GM19238 (cell line): ENCODE data around the gene PTPN4.
A peak's percentile ranks its signal among the peaks of the same experiment; 100 is the strongest.

Experiments
- DNase-seq: peaks from one replicate; pipeline ENCODE4 v3.0.0; 2011; ENCODE audit warnings: low spot score; ENCODE audit not compliant: insufficient read length

PTPN4 gene

GRCh38 chr2:119732601-119733164, 27.0 kb upstream of the PTPN4 start:
- DNase-seq, result no peak

GRCh38 chr2:119734047-119734446, 25.7 kb upstream of the PTPN4 start:
- DNase-seq, result no peak

- no peak for DNase-seq
These were observed 24.2 kb upstream of the PTPN4 start for GRCh38 chr2:119735565-119735964.

GRCh38 chr2:119736021-119736420, 23.7 kb upstream of the PTPN4 start:
- no peak for DNase-seq

- no peak for DNase-seq
These were observed 20.0 kb upstream of the PTPN4 start for GRCh38 chr2:119739580-119740255.

- no peak for DNase-seq
These were observed 18.7 kb upstream of the PTPN4 start for GRCh38 chr2:119741001-119741400.

- DNase-seq, result no peak
These were observed 17.9 kb upstream of the PTPN4 start for GRCh38 chr2:119741868-119742267.

GRCh38 chr2:119744335-119744939, 15.3 kb upstream of the PTPN4 start:
- no peak for DNase-seq

- no peak for DNase-seq
These were observed 14.2 kb upstream of the PTPN4 start for GRCh38 chr2:119745566-119745965.

GRCh38 chr2:119746836-119747686, 12.7 kb upstream of the PTPN4 start:
- DNase-seq, result no peak

GRCh38 chr2:119748135-119748534, 11.6 kb upstream of the PTPN4 start:
- DNase-seq, result no peak

GRCh38 chr2:119749477-119750012, 10.2 kb upstream of the PTPN4 start:
- DNase-seq, result no peak

GRCh38 chr2:119751706-119752105, 8.0 kb upstream of the PTPN4 start:
- no peak for DNase-seq

GRCh38 chr2:119753041-119753929, 6.4 kb upstream of the PTPN4 start:
- peak; percentile 38 for DNase-seq

GRCh38 chr2:119753930-119754321, 5.8 kb upstream of the PTPN4 start:
- DNase-seq, result no peak

GRCh38 chr2:119755906-119756305, 3.8 kb upstream of the PTPN4 start:
- no peak for DNase-seq

- DNase-seq, result no peak
These were observed 2.9 kb upstream of the PTPN4 start for GRCh38 chr2:119756837-119757236.

GRCh38 chr2:119758881-119759450, 756 bp upstream of the PTPN4 start:
- DNase-seq, result no peak

GRCh38 chr2:119760237-119760955, 674 bp downstream of the PTPN4 start:
- DNase-seq, result peak; percentile 26

- no peak for DNase-seq
These were observed 1.2 kb downstream of the PTPN4 start for GRCh38 chr2:119760956-119761275.
